ENCODE measurements around the gene TMEM125.

DNA sequence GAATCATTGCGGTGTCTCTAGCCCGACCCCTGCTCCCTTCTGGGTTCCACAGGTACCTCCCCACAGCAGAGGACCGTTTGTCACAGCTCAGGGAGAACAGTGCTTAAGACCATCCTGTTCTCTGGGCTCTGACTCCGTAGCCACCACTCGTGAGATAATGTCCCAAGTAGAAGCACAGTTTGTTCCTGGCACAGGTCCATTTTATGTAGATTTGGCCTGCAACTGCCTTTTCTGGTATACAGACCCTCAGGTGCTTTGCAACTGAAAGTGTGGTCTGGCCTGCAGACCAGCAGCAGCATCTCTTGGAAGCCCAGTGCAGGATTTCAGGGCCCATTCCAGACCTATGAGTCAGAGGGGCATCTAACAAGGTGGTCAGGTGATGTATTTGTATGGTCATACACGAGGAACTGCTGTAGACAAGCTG, 28.4 kb upstream of the TMEM125 start:
- TF ChIP-seq POLR2AphosphoS5 (IDR thresholded peaks at IDR 0.05) (no peak), POLR2A (IDR thresholded peaks at IDR 0.05) (no peak), EP300 (IDR thresholded peaks at IDR 0.05) (no peak)
- TF ChIP-seq, protein P1, sequence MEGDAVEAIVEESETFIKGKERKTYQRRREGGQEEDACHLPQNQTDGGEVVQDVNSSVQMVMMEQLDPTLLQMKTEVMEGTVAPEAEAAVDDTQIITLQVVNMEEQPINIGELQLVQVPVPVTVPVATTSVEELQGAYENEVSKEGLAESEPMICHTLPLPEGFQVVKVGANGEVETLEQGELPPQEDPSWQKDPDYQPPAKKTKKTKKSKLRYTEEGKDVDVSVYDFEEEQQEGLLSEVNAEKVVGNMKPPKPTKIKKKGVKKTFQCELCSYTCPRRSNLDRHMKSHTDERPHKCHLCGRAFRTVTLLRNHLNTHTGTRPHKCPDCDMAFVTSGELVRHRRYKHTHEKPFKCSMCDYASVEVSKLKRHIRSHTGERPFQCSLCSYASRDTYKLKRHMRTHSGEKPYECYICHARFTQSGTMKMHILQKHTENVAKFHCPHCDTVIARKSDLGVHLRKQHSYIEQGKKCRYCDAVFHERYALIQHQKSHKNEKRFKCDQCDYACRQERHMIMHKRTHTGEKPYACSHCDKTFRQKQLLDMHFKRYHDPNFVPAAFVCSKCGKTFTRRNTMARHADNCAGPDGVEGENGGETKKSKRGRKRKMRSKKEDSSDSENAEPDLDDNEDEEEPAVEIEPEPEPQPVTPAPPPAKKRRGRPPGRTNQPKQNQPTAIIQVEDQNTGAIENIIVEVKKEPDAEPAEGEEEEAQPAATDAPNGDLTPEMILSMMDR (IDR thresholded peaks at IDR 0.05), result no peak
